Measurements from ENCODE around the gene AACS. TPM values are rescaled to one million over a fixed set of nuclear protein-coding genes. Genes with fewer than 3 reads are reported as not detected.
A peak's percentile ranks its signal among the peaks of the same experiment; 100 is the strongest.
"Not testable (repeated sequence)": the region's sequence is repeated elsewhere in the genome, so short reads cannot be mapped to it uniquely, and the experiment has no call there.

AACS gene
- total RNA-seq, 4 donors from 2014 or later: 29.4 to 46.6 (median 37.1) TPM

- Histone ChIP-seq H3K27me3 (no peaks in the 10 kb centered on the region), H3K36me3 (no peaks in the 10 kb centered on the region), H3K4me3 (no peak overlapping the region), H3K9me3 (no peaks in the 10 kb centered on the region), H3K4me1 (peaks cover 0 to 7% (median 1%) of the 10 kb centered on the region in 4 donors), H3K27ac (no peak overlapping the region)
- no peak for DNase-seq
- TF ChIP-seq CTCF (IDR thresholded peaks at IDR 0.05): no peak
Measured at GRCh38 chr12:125061229-125061628, 4.0 kb upstream of the AACS start.

GRCh38 chr12:125063522-125063921 is 1.7 kb upstream of the AACS start:
- H3K36me3 ChIP-seq, DNase-seq, H3K4me3 ChIP-seq, H3K27ac ChIP-seq, H3K27me3 ChIP-seq, H3K9me3 ChIP-seq: not testable (repeated sequence)
- H3K4me1 ChIP-seq: peaks cover 0 to 19% (median 1%) of the 10 kb centered on the region in 4 donors

- DNase-seq: no peak
- no peak overlapping the region for H3K27ac ChIP-seq
- no peak for TF ChIP-seq CTCF (IDR thresholded peaks at IDR 0.05)
- no peak for TF ChIP-seq POLR2A (IDR thresholded peaks at IDR 0.05)
- H3K4me1 ChIP-seq: peaks cover 0 to 19% (median 1%) of the 10 kb centered on the region in 4 donors
- H3K27me3 ChIP-seq: no peaks in the 10 kb centered on the region
- peak overlapping the region in 3 of 4 donors; percentile 84 to 91 (median 87) for H3K4me3 ChIP-seq
- no peaks in the 10 kb centered on the region for H3K36me3 ChIP-seq
- no peaks in the 10 kb centered on the region for H3K9me3 ChIP-seq
Measured at GRCh38 chr12:125064492-125064891, 743 bp upstream of the AACS start.

- TF ChIP-seq CTCF (IDR thresholded peaks at IDR 0.05) (no peak), POLR2A (IDR thresholded peaks at IDR 0.05) (no peak)
- Histone ChIP-seq H3K36me3 (no peaks in the 10 kb centered on the region), H3K4me1 (peaks cover 0 to 19% (median 1%) of the 10 kb centered on the region in 4 donors), H3K4me3 (peak overlapping the region; percentile 73 to 91 (median 86)), H3K27ac (peak overlapping the region in 3 of 4 donors; percentile 56 to 79 (median 75)), H3K9me3 (no peaks in the 10 kb centered on the region), H3K27me3 (no peaks in the 10 kb centered on the region)
- DNase-seq: no peak
Measured at GRCh38 chr12:125065919-125066570, 810 bp downstream of the AACS start.

GRCh38 chr12:125068391-125068790 is 3.2 kb downstream of the AACS start:
- DNase-seq: no peak
- H3K4me3 ChIP-seq: no peak overlapping the region
- H3K27me3 ChIP-seq: no peaks in the 10 kb centered on the region

More at GRCh38 chr12:125068391-125068790, 3.2 kb downstream of the AACS start:
- Histone ChIP-seq H3K9me3 (no peaks in the 10 kb centered on the region), H3K4me1 (peaks cover 0 to 19% (median 1%) of the 10 kb centered on the region in 4 donors), H3K27ac (no peak overlapping the region), H3K36me3 (peaks cover 0 to 5% (median 0%) of the 10 kb centered on the region in 3 donors)
- TF ChIP-seq CTCF (IDR thresholded peaks at IDR 0.05): no peak
- TF ChIP-seq POLR2A (IDR thresholded peaks at IDR 0.05): no peak
